K562 (cell line): ENCODE results near the gene FPGS. TPM values are rescaled to one million over a fixed set of nuclear protein-coding genes. Genes with fewer than 3 reads are reported as not detected.
A peak's percentile ranks its signal among the peaks of the same experiment; 100 is the strongest.

Source experiments
- ATAC-seq: fragments of 200-7000 bp; cut with Tn5 transposase; 3 replicates; pipeline ENCODE4 v1.9.1; 2020; ENCODE audit warnings: moderate library complexity
- BruUV-seq: library from RNA; stranded (reverse); fragments of 400-500 nt; replicated peaks from 2 replicates; lab custom pipeline; 2021; lab: Mats Ljungman, UMichigan
- CTCF ChIA-PET: fragments of 300-600 bp; formaldehyde crosslinking; extraction: SDS; loops from one replicate; lab custom pipeline; 2021; ENCODE audit warnings: low intra/inter-chr PET ratio; lab: Yijun Ruan, JAX
- POLR2A ChIA-PET: fragments of 300-600, 350-650 bp; sonication (Branson Sonifier 250); formaldehyde crosslinking; extraction: SDS; loops from one replicate; lab custom pipeline; 2021; ENCODE audit warnings: antibody characterized with exemption, inconsistent platforms; lab: Yijun Ruan, JAX
- DNase-seq, 4 experiments: peaks; one replicate each; pipeline versions ENCODE4 v3.0.0 to v3.0.0-alpha.2; 2011 to 2018; ENCODE audit warnings: low spot score in 3 of 4, mixed read lengths in 3 of 4; ENCODE audit errors: extremely low read depth in 1 of 4
- FAIRE-seq: peaks from 2 replicates; lab custom pipeline; 2011; peaks lifted over from hg19 to GRCh38; lab: Jason Lieb, UNC
- H2AFZ ChIP-seq: 2 replicates; pipeline ENCODE4 v1.6.0; 2011; ENCODE audit warnings: low read depth, low read length, control low read depth, inconsistent platforms
- H3K27ac ChIP-seq: fragments of 200-600 bp; 3 replicates; pipeline ENCODE4 v1.8.0; 2011; ENCODE audit warnings: low read depth, mild to moderate bottlenecking, control low read depth, inconsistent platforms, low read length, moderate library complexity, mixed read lengths; ENCODE audit errors: extremely low read depth
- H3K27me3 ChIP-seq, 2 experiments: fragments of 300-600 bp in 1 of 2; 2 replicates in 1 of 2; 3 replicates in 1 of 2; pipeline versions ENCODE4 v1.6.0 to v1.8.0; 2011; ENCODE audit warnings: inconsistent platforms in 2 of 2, low read length in 2 of 2, mild to moderate bottlenecking in 1 of 2, mixed read lengths in 1 of 2, moderate library complexity in 1 of 2; ENCODE audit not compliant: control insufficient read depth in 2 of 2, insufficient read depth in 2 of 2
- H3K36me3 ChIP-seq: fragments of 300-600 bp; 3 replicates; pipeline ENCODE4 v1.8.0; 2011; ENCODE audit warnings: mild to moderate bottlenecking, low read length, inconsistent platforms; ENCODE audit not compliant: control insufficient read depth, insufficient read depth
- H3K4me1 ChIP-seq, 2 experiments: fragments of 200-600 bp in 1 of 2; replicated peaks in 1 of 2; 2 replicates in 1 of 2; 3 replicates in 1 of 2; pipeline versions ENCODE4 v1.5.1 to v1.8.0; 2011; ENCODE audit warnings: inconsistent platforms in 2 of 2, low read length in 2 of 2, mild to moderate bottlenecking in 1 of 2, mixed read lengths in 1 of 2, moderate library complexity in 1 of 2; ENCODE audit not compliant: control insufficient read depth in 2 of 2, insufficient read depth in 2 of 2
- H3K4me2 ChIP-seq: 2 replicates; pipeline ENCODE4 v1.6.1; 2011; ENCODE audit warnings: low read length, control low read depth, inconsistent platforms, mixed read lengths; ENCODE audit not compliant: insufficient read depth
- H3K4me3 ChIP-seq: fragments of 200-600 bp; sonication (generic), shearing (Covaris generic); 2 replicates; pipeline ENCODE4 v1.5.1; 2016; ENCODE audit warnings: control low read depth, inconsistent platforms
- H3K79me2 ChIP-seq: fragments of 200-600 bp; 3 replicates; pipeline ENCODE4 v1.8.0; 2011; ENCODE audit warnings: low read length, inconsistent platforms; ENCODE audit not compliant: control insufficient read depth, insufficient read depth
- H3K9ac ChIP-seq, 2 experiments: 2 replicates each; pipeline versions ENCODE4 v1.6.0 to v1.6.1; 2011; ENCODE audit warnings: low read depth in 2 of 2, low read length in 2 of 2, control low read depth in 1 of 2, inconsistent platforms in 1 of 2, mild to moderate bottlenecking in 1 of 2, mixed read lengths in 1 of 2; ENCODE audit not compliant: insufficient read depth in 1 of 2
- H3K9me1 ChIP-seq: one replicate; pipeline ENCODE4 v1.6.0; 2011; ENCODE audit warnings: inconsistent platforms, mild to moderate bottlenecking, low read length, moderate library complexity; ENCODE audit not compliant: control insufficient read depth, insufficient read depth
- H3K9me3 ChIP-seq: replicated peaks from 2 replicates; pipeline ENCODE4 v1.5.1; 2011; ENCODE audit warnings: low read depth, low read length, inconsistent platforms; ENCODE audit not compliant: control insufficient read depth, insufficient read depth
- H4K20me1 ChIP-seq: replicated peaks from 2 replicates; pipeline ENCODE4 v1.6.1; 2011; ENCODE audit warnings: low read length, inconsistent platforms, mixed read lengths; ENCODE audit not compliant: control insufficient read depth, insufficient read depth
- BCOR ChIP-seq: fragments of 450-650 bp; IDR thresholded peaks from 2 replicates; pipeline ENCODE4 v1.6.1; 2016
- BHLHE40 ChIP-seq: IDR thresholded peaks from 2 replicates; pipeline ENCODE4 v1.6.1; 2011; ENCODE audit warnings: low read length, improper control_type of control experiment
- BRF1 ChIP-seq: IDR thresholded peaks from 3 replicates; pipeline ENCODE4 v1.6.1; 2011; ENCODE audit warnings: borderline replicate concordance, mild to moderate bottlenecking; ENCODE audit not compliant: insufficient read length; ENCODE audit errors: extremely low read depth
- CBX8 ChIP-seq: fragments of 200-600 bp; sonication (generic); IDR thresholded peaks from 2 replicates; pipeline ENCODE4 v1.6.1; 2012; ENCODE audit warnings: borderline replicate concordance, mixed run types, low read depth, mild to moderate bottlenecking, moderate library complexity, mixed read lengths, low read length, control low read depth, inconsistent platforms; ENCODE audit not compliant: poor library complexity, severe bottlenecking; ENCODE audit errors: extremely low read depth
- KDM1A ChIP-seq, 2 experiments: fragments of 450-650 bp; IDR thresholded peaks; 2 replicates each; pipeline ENCODE4 v1.6.1; 2016; ENCODE audit warnings: mild to moderate bottlenecking in 2 of 2
- NBN ChIP-seq: fragments of 450-650 bp; IDR thresholded peaks from 2 replicates; pipeline ENCODE4 v1.6.1; 2016; ENCODE audit warnings: low read depth, mild to moderate bottlenecking
- RBM25 ChIP-seq: fragments of 200-400 bp; formaldehyde crosslinking; IDR thresholded peaks from 2 replicates; pipeline ENCODE4 v1.6.1; 2018; ENCODE audit warnings: low read length, low read depth, moderate library complexity; ENCODE audit not compliant: severe bottlenecking
- SMARCA5 ChIP-seq: fragments of 450-650 bp; IDR thresholded peaks from 2 replicates; pipeline ENCODE4 v1.6.1; 2016
- SPI1 ChIP-seq: IDR thresholded peaks from 2 replicates; pipeline ENCODE4 v1.6.1; 2011; ENCODE audit warnings: low read depth, low read length, control low read depth, borderline replicate concordance
- STAT5B ChIP-seq: fragments of 250-450 bp; sonication (Bioruptor Pico); IDR thresholded peaks from 2 replicates; pipeline ENCODE4 v1.8.0; 2021; ENCODE audit warnings: mild to moderate bottlenecking, inconsistent platforms
- XRCC3 ChIP-seq: fragments of 450-650 bp; IDR thresholded peaks from 2 replicates; pipeline ENCODE4 v1.6.1; 2017; ENCODE audit warnings: mild to moderate bottlenecking, moderate library complexity
- ZNF24 ChIP-seq: fragments of 450-650 bp; IDR thresholded peaks from 2 replicates; pipeline ENCODE4 v1.6.1; 2016
- ZNF584 ChIP-seq: fragments of 200-800 bp; sonication (Bioruptor generic); IDR thresholded peaks from 2 replicates; pipeline ENCODE4 v1.6.1; 2016; ENCODE audit warnings: low read depth, mild to moderate bottlenecking, missing genetic modification characterization, missing compliant biosample characterization
- WGBS: fragments of 100-300 bp; shearing (Covaris generic); methylation state at CpG from one replicate; pipeline ENCODE4 v1.1.6; 2016; ENCODE audit warnings: low coverage, mixed read lengths; ENCODE audit not compliant: insufficient coverage; ENCODE audit errors: missing lambda C conversion rate; 5-methylcytosine and 5-hydroxymethylcytosine counted together
- in situ Hi-C: fragments of 300-500 bp; cut with MboI; formaldehyde crosslinking; loops from 4 replicates; pipeline ENCODE4 v1.15.0; 2018; ENCODE audit warnings: inconsistent platforms, mixed read lengths
- intact Hi-C: fragments of 100-400 bp; cut with micrococcal nuclease; formaldehyde crosslinking; loops from 2 replicates; pipeline ENCODE4 v1.14.2; 2022
- polyA plus RNA-seq, 8 experiments: library from polyadenylated mRNA; depleted of rRNA in 4 of 8; stranded (reverse) in 5 of 8; unstranded in 3 of 8; fragments of >200 nt; fragmentation: Nextera tagmentation in 2 of 8; fragmentation: Illumina TruSeq in 1 of 8; extraction: Ambion mirVana in 2 of 8; extraction: Trizol in 1 of 8; gene quantifications; 2 replicates each; pipeline versions ENCODE4 v1.2.1 to v1.2.3, GENCODE V29; 2011 to 2014; ENCODE audit warnings: inconsistent platforms in 1 of 8, missing spikeins in 1 of 8
- total RNA-seq, 7 experiments: library from RNA; depleted of rRNA in 6 of 7; stranded (reverse); fragments of >200 nt in 6 of 7; fragmentation: Illumina TruSeq in 2 of 7; extraction: Trizol in 2 of 7; gene quantifications; 2 replicates each; pipeline versions ENCODE4 v1.2.1 to v1.2.3, GENCODE V29; 2011 to 2021; ENCODE audit warnings: low replicate concordance in 1 of 7
- TF ChIP-seq, protein P1 (sequence below): sonication (generic); formaldehyde crosslinking; IDR thresholded peaks from 2 replicates; pipeline ENCODE4 v1.8.0; 2022; ENCODE audit warnings: missing genetic modification reagents, mild to moderate bottlenecking, moderate library complexity, borderline replicate concordance

FPGS gene
- total and polyA plus RNA-seq, 9 of the 15 experiments (the other 6 are each of a cell fraction or from before 2014, with no cell fraction given) = 0.84 to 86.4 (median 59.2) TPM

- ChIA-PET CTCF (no interaction called here), POLR2A (no interaction called here)
- H3K9me3 ChIP-seq = no peaks in the 10 kb centered on the region
- H3K4me1 ChIP-seq = peaks cover 21 to 35% of the 10 kb centered on the region in 2 experiments
- TF ChIP-seq, protein P1, sequence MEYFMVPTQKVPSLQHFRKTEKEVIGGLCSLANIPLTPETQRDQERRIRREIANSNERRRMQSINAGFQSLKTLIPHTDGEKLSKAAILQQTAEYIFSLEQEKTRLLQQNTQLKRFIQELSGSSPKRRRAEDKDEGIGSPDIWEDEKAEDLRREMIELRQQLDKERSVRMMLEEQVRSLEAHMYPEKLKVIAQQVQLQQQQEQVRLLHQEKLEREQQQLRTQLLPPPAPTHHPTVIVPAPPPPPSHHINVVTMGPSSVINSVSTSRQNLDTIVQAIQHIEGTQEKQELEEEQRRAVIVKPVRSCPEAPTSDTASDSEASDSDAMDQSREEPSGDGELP = no peak
- peak; percentile 80 for TF ChIP-seq BCOR
- no peak for TF ChIP-seq ZNF584 (CRISPR knock-in tag)
- TF ChIP-seq NBN = no peak
- no peak for TF ChIP-seq XRCC3
- TF ChIP-seq ZNF24 = peak; percentile 89
- peak; percentile 40; the same call in 1 of the 2 replicates for TF ChIP-seq SMARCA5
- TF ChIP-seq BRF1 = no peak
- no peak for TF ChIP-seq SPI1
- 0 out of 2 replicates have a peak, but pooled peaks have one; percentile 24 for TF ChIP-seq BHLHE40
- TF ChIP-seq RBM25 = peak; percentile 84
- no peak for TF ChIP-seq STAT5B
- TF ChIP-seq CBX8 = no peak
- TF ChIP-seq KDM1A (IDR thresholded peaks at IDR 0.05) = peak; percentile 10 to 40; a peak in 1 of 4 replicates
- peaks cover 3% of the 10 kb centered on the region for H3K9me1 ChIP-seq
- in situ Hi-C loops (loop anchor here (25.0 kb wide), 1 partner anchor 597 kb away; the partner anchor contains the start of gene URM1), intact Hi-C loops (loop anchor here (2.0 kb wide), 1 partner anchor 105 kb away; no protein-coding TSS in a partner anchor)
- no peak overlapping the region for H2AFZ ChIP-seq
- H3K27ac ChIP-seq = no peak overlapping the region
- no peak for ATAC-seq
- H3K4me3 ChIP-seq = no peak overlapping the region
- WGBS = 0% methylated on average over 1 of the region's 1 CpG
- no peaks in the 10 kb centered on the region for H4K20me1 ChIP-seq
- no peak overlapping the region for H3K4me2 ChIP-seq
- no TSS peak for BruUV-seq
- no peaks in the 10 kb centered on the region for H3K36me3 ChIP-seq
- H3K79me2 ChIP-seq = no peaks in the 10 kb centered on the region
- H3K27me3 ChIP-seq = no peaks in the 10 kb centered on the region; a peak in 1 of 5 replicates
- no peak for DNase-seq
- H3K9ac ChIP-seq = no peak overlapping the region
- no peak for FAIRE-seq
These were observed 37.3 kb upstream of the FPGS start for GRCh38 chr9:127765418-127765817.
